ENCODE results near the gene SHISA7.

Gene SHISA7

GRCh38 chr19:55392820-55393761, 50.0 kb downstream of the SHISA7 start:
- Histone ChIP-seq H3K4me1 (ENCODE audit: control insufficient read depth, insufficient read depth, low read length) (peaks cover 19% of the 10 kb centered on the region), H3K9me3 (ENCODE audit: control insufficient read depth, insufficient read depth, low read depth, low read length) (no peaks in the 10 kb centered on the region), H3K36me3 (ENCODE audit: control insufficient read depth in 2 of 2, insufficient read depth in 1 of 2, low read length in 2 of 2) (peaks cover 8 to 40% of the 10 kb centered on the region in 2 experiments), H3K4me3 (ENCODE audit: low read depth, low read length) (no peak overlapping the region), H3K27ac (ENCODE audit: extremely low read depth, low read depth, low read length) (no peak overlapping the region)
- TF ChIP-seq ZIC2 (tag by site-specific recombination; IDR thresholded peaks at IDR 0.05) (peak; percentile 26; the same call in 1 of the 2 replicates), BCL11B (tag by site-specific recombination; IDR thresholded peaks at IDR 0.05; ENCODE audit: low read depth) (peak; percentile 55; the same call in 1 of the 2 replicates), KLF9 (tag by site-specific recombination; IDR thresholded peaks at IDR 0.05; ENCODE audit: low read depth) (0 out of 2 replicates have a peak, but pooled peaks have one; percentile 12), GLIS1 (tag by site-specific recombination; IDR thresholded peaks at IDR 0.05) (peak; percentile 77), EGR2 (tag by site-specific recombination; IDR thresholded peaks at IDR 0.05; ENCODE audit: low read depth) (peak; percentile 73; the same call in 1 of the 2 replicates), ZNF202 (tag by site-specific recombination; IDR thresholded peaks at IDR 0.05; ENCODE audit: borderline replicate concordance) (no peak), ZNF302 (tag by site-specific recombination; IDR thresholded peaks at IDR 0.05; ENCODE audit: low read depth) (no peak), ZNF600 (tag by site-specific recombination; IDR thresholded peaks at IDR 0.05) (peak; percentile 44; the same call in 1 of the 2 replicates), ZFHX2 (tag by site-specific recombination; conservative IDR thresholded peaks at IDR 0.05) (peak; percentile 72)
- ChIA-PET CTCF (interaction anchor here (0.5 to 3.9 kb wide), 4 partner anchors 25 to 213 kb away, joined by 3 to 14 read pairs (median 6); no protein-coding TSS in a partner anchor), POLR2A (interaction anchor here (0.6 to 3.6 kb wide), 11 partner anchors 10 to 209 kb away, joined by 3 to 37 read pairs (median 5); partner anchors contain the start of genes KMT5C, NAT14 and UBE2S)

GRCh38 chr19:55391702-55392615, 51.1 kb downstream of the SHISA7 start:
- Histone ChIP-seq H3K36me3 (ENCODE audit: control insufficient read depth in 2 of 2, insufficient read depth in 1 of 2, low read length in 2 of 2) (peaks cover 8 to 52% of the 10 kb centered on the region in 2 experiments), H3K27ac (ENCODE audit: extremely low read depth, low read depth, low read length) (no peak overlapping the region), H3K4me3 (ENCODE audit: low read depth, low read length) (no peak overlapping the region), H3K4me1 (ENCODE audit: control insufficient read depth, insufficient read depth, low read length) (peaks cover 24% of the 10 kb centered on the region), H3K9me3 (ENCODE audit: control insufficient read depth, insufficient read depth, low read depth, low read length) (no peaks in the 10 kb centered on the region)
- CTCF ChIA-PET: interaction anchor here (0.5 to 3.9 kb wide), 3 partner anchors 63 to 140 kb away, joined by 3 to 14 read pairs (median 4); no protein-coding TSS in a partner anchor
- TF ChIP-seq ZBTB20 (tag by site-specific recombination; IDR thresholded peaks at IDR 0.05) (no peak), ZNF121 (tag by site-specific recombination; IDR thresholded peaks at IDR 0.05) (peak; percentile 72)
- POLR2A ChIA-PET: interaction anchor here (0.9 to 7.3 kb wide), 9 partner anchors 8 to 112 kb away, joined by 3 to 78 read pairs (median 15); partner anchors contain the start of genes KMT5C and UBE2S

GRCh38 chr19:55391191-55391670, 51.9 kb downstream of the SHISA7 start:
- Histone ChIP-seq H3K4me1 (ENCODE audit: control insufficient read depth, insufficient read depth, low read length) (peaks cover 25% of the 10 kb centered on the region), H3K4me3 (ENCODE audit: low read depth, low read length) (no peak overlapping the region), H3K27ac (ENCODE audit: extremely low read depth, low read depth, low read length) (no peak overlapping the region), H3K36me3 (ENCODE audit: control insufficient read depth in 2 of 2, insufficient read depth in 1 of 2, low read length in 2 of 2) (peaks cover 8 to 59% of the 10 kb centered on the region in 2 experiments), H3K9me3 (ENCODE audit: control insufficient read depth, insufficient read depth, low read depth, low read length) (no peaks in the 10 kb centered on the region)
- CTCF ChIA-PET: interaction anchor here (4.4 kb wide), 1 partner anchor 89 kb away, joined by 20 read pairs; no protein-coding TSS in a partner anchor
- POLR2A ChIA-PET: interaction anchor here (0.9 to 7.3 kb wide), 7 partner anchors 9 to 132 kb away, joined by 3 to 78 read pairs (median 15); partner anchors contain the start of genes KMT5C and UBE2S
- 0 out of 2 replicates have a peak, but pooled peaks have one; percentile 34 for TF ChIP-seq HOXD13 (CRISPR knock-in tag; IDR thresholded peaks at IDR 0.05; ENCODE audit: borderline replicate concordance)
- TF ChIP-seq ZNF473 (tag by site-specific recombination; IDR thresholded peaks at IDR 0.05): no peak
- TF ChIP-seq, protein P1, sequence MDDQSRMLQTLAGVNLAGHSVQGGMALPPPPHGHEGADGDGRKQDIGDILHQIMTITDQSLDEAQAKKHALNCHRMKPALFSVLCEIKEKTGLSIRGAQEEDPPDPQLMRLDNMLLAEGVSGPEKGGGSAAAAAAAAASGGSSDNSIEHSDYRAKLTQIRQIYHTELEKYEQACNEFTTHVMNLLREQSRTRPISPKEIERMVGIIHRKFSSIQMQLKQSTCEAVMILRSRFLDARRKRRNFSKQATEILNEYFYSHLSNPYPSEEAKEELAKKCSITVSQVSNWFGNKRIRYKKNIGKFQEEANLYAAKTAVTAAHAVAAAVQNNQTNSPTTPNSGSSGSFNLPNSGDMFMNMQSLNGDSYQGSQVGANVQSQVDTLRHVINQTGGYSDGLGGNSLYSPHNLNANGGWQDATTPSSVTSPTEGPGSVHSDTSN (CRISPR knock-in tag; IDR thresholded peaks at IDR 0.05): no peak
- peak; percentile 43; the same call in 1 of the 2 replicates for TF ChIP-seq ZNF140 (tag by site-specific recombination; IDR thresholded peaks at IDR 0.05)
- 0 out of 2 replicates have a peak, but pooled peaks have one; percentile 8 for TF ChIP-seq KLF8 (tag by site-specific recombination; IDR thresholded peaks at IDR 0.05)
- TF ChIP-seq ZNF768 (tag by site-specific recombination; IDR thresholded peaks at IDR 0.05): peak; percentile 97
